Measurements from ENCODE around the gene BCL2L1.

The BCL2L1 gene

DNA sequence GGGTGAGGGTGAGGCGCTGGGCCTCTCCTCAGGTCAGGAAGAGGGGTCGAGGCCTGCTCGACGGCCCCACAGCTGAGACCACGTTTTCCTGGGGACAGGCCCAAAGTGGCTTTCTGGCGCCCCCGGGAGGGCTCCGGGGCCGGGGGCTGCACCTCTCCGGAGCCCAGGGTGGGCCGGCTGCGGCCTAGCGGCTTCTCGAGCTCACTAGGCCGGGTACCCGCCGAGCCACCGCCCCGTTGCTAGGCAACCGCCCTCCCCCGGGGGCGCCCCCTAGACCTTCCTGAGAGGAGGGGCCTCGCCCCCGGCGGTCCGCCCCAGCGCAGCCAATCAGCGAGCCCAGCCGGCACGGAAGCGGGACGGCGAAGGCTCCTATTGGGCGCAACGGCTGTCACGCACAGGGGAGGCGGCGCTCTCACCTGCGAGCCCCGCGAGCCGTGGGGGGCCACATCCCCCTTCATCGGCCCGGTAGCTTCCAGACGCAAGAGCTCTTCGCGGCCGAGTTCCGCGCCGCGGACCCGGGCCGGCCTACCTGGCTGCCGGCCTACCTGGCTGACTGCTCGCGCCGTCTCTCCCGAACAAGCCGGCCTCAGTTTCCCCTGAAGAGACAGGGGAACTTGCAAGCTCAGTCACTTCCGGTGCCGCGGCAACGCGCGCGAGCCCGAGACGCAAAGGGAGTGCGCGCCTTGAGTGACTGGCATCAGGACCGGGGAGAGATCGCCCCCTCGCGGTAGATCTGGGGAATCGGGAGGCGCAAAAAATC, 831 bp upstream of the BCL2L1 start:
- peak; percentile 96 for DNase-seq (ENCODE audit: low read depth)

- no peak for DNase-seq (ENCODE audit: low read depth)
Measured at GRCh38 chr20:31723069-31723318, 326 bp upstream of the BCL2L1 start.

- no peak for DNase-seq (ENCODE audit: low read depth)
Measured at GRCh38 chr20:31721408-31722256, 1.0 kb downstream of the BCL2L1 start.

DNA sequence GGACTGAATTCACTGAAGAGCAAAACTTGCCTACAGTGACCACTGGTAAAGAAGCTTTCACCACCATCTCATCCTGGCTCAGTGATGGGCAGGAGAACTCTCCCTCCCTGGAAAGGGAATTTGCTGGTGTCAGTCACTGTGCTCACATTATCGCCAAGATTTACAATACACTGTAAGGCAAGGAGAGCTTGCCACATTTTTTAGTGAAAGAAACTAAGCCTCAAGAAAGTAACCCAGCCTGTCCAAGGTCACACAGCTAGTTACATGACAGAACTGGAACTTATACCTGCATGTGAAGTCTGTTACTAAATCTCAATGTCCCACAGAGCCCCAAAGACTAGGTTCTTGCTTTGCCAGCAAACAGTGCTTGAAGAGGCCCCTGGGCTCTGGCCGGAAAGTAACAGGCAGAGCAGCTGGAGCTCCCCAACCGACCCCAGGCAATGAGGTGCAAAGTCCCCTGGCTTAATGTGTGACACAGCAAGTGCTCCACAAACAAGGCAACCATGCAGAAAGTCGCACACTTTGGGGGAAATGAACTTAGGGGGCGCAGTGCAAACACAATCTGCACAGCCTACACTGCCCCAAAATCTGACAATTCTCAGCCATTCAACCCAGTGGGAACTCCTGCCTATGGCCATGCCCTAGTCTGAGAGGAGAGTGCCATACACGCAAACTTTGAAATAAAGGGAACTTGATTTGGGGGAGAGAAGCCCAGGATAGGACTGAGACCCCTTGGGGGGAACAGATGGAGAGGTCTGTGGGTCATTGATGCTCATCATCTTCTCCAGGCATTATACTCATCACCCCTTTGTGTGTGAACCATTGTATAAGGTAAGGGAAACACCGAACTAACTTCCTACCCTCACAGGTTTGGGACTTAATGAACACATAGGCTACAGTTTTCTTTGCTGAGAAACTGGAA, 1.9 kb downstream of the BCL2L1 start:
- DNase-seq (ENCODE audit: low read depth): no peak

- DNase-seq (ENCODE audit: low read depth): no peak
Measured at GRCh38 chr20:31719644-31720485, 2.8 kb downstream of the BCL2L1 start.

GRCh38 chr20:31718952-31719643, 3.6 kb downstream of the BCL2L1 start:
- DNase-seq (ENCODE audit: low read depth): no peak

- no peak for DNase-seq (ENCODE audit: low read depth)
Measured at GRCh38 chr20:31717478-31718201, 5.0 kb downstream of the BCL2L1 start.

DNA sequence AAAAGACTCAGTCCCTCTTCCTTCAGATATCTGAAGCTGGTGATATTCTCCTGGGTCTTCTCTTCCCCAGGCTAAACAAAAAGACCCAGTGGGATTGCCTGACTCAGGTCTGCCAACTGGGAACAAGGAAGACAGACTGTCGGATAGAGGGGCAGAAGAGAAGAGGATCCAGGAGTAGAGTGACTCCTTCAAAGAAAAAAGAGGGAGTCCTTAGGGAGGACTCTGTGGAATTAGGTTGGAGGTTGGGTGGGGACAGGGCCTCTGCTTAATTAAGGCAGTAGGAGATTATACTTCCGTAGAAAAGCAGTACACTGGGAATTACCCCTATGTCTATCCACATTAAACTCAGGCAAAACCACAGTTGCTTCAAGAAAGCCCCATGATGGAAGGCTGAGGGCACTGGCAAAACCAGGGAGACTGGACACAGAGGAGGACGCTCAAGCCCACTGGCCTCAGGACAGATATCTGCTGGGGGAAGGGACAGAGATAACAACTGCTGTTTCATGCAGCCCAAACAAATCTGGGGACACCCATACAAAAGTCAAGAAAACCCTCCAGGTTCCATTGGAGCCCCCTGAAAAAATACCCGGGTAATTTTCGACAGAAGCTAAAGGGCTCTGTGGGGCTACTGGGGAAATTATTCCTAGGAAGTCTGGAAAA, 5.7 kb downstream of the BCL2L1 start:
- DNase-seq (ENCODE audit: low read depth): no peak

DNA sequence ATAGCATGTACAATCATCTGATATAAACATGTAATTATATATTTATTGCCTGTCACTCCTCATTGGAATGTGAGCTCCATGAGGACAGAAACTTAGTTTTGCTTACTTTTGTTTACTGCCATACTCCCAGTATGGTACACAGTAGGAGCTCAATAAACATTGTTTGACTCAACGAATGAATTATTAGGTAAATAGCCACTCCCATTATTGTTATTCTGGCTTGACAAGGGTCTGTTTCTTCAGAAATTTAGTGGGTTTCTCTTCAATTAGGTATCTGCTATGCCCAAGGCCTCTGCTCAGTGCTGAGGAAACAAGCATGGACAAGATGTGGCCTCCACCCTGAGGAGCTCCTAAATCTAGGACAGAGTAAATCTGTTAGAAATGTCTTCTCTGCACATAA, 6.3 kb downstream of the BCL2L1 start:
- no peak for DNase-seq (ENCODE audit: low read depth)

DNA sequence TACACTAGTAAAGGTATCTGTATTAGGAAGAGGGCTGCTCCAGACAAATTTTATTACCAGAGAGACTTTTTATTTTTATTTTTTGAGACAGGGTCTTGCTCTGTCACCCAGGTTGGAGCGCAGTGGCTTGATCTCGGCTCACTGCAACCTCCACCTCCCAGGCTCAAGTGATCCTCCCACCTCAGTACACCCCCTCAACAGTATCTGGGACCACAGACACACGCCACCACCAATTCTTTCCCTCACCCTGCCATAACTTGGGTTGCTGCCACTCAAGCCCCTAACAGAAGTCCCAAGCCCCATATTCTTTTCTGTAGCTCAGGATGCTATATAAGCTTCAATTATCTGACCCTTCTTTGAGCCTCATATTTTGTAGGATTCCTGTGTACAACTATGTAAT, 6.9 kb downstream of the BCL2L1 start:
- no peak for DNase-seq (ENCODE audit: low read depth)

DNA sequence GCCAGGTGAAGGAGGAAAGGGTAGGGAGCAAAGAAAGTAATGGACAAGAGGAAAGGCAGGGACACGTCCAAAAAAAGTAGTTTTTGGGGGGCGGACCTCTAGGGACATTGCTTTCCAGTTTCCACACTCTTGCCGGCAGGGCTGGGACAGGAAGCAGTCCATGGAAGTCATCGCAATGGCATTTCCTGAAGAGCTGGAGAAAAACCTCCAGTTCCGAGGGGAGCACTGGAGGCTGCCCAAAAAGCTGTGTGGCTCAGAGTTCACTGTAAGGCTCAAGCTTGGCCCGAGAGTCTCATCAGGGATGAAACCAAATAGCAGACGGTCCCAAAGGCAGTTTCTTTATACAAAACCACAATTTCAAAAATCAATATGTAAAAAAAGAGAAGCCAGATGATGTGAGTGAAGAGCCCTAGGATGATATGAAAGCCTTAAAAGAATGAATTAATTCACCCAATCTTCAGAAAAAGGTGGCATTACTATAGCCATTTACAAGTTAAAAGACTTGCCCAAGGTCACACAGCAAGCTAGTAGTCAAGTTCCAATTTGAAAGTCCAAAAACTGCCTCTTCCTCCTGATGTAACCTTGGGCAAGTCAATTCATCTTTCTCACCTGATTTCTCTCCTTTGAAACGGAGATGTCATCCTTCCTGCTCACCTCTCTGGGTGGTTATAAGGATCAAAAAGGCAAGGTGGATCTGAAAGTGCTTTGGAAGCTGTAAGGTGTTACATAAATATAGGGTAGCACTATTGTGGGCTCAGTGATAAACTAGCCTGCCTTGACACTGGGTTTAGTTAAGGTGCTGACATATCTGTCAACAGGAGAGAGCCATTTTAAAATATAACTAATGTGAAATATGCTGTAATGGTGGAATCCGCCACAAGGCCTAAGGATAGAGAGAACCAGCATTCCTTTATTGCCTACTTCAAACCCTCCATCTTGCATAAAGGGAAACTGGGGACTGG, 9.1 kb downstream of the BCL2L1 start:
- DNase-seq (ENCODE audit: low read depth): no peak

DNA sequence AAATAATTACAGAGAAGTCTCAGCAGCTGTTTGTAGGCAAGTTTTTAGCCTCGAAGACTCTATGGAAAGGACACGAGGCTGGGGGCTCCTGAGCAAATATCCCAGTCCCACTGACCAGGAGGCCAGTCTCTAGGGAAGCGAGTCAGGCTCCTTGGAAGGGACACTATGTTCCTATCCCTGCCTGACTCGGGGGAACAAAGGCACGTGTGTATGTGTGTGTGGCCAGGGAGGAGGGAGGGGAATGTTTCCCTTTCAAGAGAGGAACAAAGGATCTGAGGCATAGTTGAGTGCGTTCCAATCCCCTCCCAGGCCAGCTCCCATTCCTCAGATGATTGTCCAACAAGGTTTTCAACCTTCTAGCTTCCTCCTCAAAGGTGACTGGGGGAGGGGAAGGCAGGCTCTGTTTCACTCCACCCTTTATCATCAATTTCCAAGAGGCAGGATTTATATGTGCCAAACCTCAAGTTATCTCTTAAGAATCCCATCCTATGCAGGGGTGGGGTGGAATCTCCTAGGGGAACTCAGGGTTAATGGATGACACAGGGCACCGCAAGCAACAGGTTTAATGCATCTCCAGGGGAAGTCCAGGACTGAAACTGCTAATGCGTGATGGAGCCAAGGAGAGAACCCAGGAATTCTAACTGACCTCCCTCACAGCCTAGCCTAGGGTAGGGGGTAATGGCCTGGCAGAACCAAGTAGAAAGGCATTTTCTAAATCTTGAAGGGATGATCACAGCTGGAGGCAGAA, 9.9 kb downstream of the BCL2L1 start:
- DNase-seq (ENCODE audit: low read depth): no peak

DNA sequence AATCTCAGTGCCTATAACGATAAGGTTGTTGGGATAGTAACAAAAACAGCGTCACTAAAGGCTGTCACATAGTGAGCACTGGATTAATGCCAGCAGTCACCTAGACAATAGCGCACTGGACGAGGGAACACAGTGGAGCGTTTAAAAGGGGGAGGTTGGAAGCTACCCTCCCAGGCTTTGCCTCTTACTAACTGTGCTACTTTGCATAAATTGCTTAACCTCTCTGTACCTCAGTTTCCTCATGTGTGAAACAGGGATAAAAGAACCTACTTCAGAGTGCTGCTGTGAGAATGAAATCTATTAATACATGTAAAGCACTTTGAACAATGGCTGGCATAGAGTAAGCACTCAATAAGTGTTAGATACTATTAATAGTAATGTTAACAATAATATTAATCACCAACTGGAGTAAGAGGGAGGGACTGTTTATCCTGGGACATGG, 10.5 kb downstream of the BCL2L1 start:
- DNase-seq (ENCODE audit: low read depth): no peak

GRCh38 chr20:31711179-31712111, 11.2 kb downstream of the BCL2L1 start:
- no peak for DNase-seq (ENCODE audit: low read depth)

GRCh38 chr20:31710423-31711108, 12.1 kb downstream of the BCL2L1 start:
- DNase-seq (ENCODE audit: low read depth): no peak

DNA sequence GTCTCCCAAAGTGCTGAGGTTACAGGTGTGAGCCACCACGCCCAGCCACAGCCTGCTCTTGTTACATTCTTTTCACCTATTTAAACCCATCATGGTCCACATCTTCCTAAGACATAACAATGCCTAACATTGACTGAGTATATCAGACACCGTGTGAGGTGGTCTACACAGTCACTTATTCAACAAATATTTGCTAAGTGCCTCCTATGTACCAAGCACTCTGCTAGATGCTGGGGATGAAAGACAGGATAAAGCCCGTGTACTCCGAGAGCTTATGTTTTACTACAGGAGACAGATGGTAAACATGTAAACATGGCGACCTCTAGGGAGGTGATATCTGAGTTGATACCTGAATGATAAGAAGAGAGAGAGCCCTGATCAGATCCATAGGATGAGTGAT, 12.7 kb downstream of the BCL2L1 start:
- DNase-seq (ENCODE audit: low read depth): no peak
